DMS 273 treated with DMSO at 0.1 percent for 48 hours (cell line): ENCODE measurements around the gene CACNA1I.
"Not testable (repeated sequence)": the region's sequence is repeated elsewhere in the genome, so short reads cannot be mapped to it uniquely, and the experiment has no call there.

Experiments used
- DNase-seq: peaks from one replicate; lab custom pipeline; 2025; lab: John Stamatoyannopoulos, UW

The CACNA1I gene

GRCh38 chr22:39721206-39722031 lies 150.9 kb downstream of the CACNA1I start:
- DNase-seq, result no peak

DNA sequence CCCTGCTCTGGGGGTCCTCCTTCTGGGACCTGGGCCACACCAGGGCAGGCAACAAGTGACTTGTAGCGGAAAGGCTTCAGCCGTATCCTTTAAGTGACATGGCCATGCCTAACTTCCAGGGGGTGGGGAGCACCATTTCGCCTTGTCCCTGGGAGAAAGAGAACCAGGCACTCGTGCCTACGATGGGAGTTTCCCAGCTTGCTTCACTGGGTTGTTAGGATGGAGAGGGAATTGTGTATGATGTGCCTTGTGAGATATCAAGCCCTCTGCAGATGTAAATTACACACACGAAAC lies 151.4 kb downstream of the CACNA1I start:
- DNase-seq, result no peak

DNA sequence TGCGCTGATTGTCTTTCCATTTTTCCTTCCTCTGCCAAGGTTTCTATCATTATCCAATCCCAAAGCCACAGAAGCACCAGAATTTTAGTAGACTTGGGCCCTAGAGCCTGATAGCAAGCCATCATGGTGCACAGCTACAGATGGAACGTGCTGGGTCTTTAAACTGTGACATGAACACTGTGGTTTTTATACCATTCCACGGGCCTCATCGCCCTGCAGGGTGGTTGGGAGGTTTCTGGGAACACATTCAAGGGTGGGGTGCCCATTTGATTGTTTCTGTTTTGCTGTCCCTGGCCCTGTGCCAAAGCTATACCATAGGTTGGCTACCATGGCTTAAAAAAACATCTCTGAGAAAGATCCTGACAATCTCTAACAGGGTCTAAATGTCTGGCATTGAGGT lies 151.9 kb downstream of the CACNA1I start:
- no peak for DNase-seq

- no peak for DNase-seq
These were observed 152.9 kb downstream of the CACNA1I start for GRCh38 chr22:39723463-39723862.

- DNase-seq, result no peak
These were observed 153.4 kb downstream of the CACNA1I start for GRCh38 chr22:39723899-39724351.

- no peak for DNase-seq
These were observed 153.8 kb downstream of the CACNA1I start for GRCh38 chr22:39724390-39724789.

DNA sequence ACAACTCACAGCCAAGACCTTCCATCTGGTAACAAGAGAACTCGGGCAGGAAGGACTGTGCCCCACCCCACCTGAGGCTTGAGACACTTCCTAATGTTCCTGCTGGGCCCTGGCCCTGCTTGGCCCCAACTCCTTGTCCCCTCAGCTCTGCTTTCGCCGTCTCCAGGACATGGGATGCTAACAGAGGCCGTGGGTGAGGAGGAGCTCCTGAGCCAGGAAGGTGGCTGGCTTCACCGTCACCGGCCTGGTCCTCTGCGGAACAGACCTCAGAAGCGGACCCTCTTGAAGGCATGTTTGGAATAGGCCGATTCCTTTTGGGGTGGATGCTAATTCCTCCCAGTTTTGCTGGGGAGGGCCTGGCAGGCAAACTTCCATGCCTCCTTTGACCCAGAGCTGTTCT lies 154.3 kb downstream of the CACNA1I start:
- no peak for DNase-seq

DNA sequence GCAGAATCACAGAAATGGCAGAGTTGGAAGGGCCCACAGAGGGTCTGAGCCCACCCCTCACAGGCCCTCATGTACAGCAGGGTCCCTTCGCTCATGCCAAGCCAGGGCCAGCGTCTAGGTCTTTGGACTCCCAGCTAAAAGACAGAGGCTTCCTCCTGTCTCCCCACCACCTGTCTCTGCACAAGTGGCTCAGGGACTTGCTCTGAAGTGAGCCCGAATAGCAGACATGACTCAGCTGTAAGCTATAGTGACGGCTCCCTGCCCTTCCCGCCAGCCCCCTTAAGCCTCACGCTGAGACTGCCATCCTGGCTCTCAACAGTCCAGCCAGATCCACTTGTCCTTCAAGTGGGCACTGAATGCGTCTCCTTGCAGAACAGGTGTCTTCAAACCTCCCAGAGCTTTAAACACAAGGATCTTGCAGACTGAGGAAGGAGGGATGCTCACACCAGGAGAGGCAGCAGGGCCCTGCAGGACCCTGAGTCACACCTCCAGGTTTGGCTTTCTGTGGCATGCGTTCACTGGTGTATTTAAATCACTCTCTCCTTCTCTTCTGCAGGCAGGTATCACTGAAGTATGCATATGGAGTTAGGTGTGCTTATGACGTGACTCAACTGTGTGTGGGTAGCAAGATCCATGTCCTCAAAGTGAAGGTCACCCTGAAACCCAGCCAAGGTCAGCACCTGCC lies 154.9 kb downstream of the CACNA1I start:
- no peak for DNase-seq

GRCh38 chr22:39727541-39727940 lies 157.0 kb downstream of the CACNA1I start:
- no peak for DNase-seq

- no peak for DNase-seq
These were observed 157.8 kb downstream of the CACNA1I start for GRCh38 chr22:39728236-39728860.

DNA sequence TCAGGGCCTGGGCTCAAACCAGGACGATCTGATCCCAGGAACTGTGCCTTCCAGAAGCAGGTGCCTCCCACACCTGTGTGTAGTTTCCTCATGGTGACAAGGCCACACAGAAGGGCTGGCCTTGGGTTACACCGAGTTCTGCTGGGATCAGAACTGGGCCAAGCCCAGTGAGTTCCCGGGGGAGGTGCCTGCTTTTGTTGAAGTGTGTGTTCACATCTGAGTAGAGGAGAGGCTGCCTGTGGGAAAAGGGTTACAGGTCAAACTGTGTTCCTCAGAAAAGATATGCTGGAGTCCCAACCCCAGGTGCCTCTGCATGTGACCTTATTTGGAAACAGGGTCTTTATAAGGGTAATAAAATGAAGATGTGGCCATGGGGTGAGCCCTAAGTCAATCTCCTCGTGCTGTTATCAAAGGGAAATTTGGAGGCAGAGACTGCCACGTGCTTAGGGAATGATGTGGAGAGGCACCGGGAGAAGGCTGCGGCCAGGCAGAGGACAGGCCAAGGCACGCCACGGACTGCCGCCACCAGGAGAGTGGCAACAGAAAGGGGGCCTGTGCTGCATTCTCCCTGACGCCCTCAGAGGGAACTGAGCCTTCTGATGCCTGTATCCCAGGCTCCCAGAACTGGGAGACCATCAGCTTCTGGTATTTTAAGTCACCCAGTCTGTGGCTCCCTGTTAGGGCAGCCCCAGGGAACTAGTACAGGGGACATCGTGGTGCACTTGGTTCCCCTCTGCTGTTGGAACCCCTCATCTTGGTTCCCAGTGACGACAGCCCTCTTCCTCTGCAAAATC lies 158.8 kb downstream of the CACNA1I start:
- no peak for DNase-seq

DNA sequence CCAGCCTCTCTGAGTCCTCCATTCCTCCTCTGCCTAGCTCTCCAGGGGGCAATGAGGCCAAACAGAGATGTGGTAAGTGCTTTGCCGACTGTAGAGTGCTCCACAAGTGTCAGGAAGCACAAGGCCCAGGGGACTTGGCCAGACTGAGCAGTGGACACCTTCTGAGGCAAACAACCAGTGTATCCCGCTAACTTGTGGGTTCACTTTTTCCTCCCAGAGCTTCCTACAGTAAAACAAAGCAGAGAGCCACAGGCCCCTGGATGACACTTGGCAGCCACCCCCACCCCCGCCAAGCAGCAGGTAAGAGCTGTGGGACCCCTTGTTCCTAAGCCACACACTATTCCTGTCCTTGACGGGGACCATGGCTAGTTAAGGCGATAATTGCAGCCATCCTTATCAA lies 160.9 kb downstream of the CACNA1I start:
- DNase-seq, result no peak

DNA sequence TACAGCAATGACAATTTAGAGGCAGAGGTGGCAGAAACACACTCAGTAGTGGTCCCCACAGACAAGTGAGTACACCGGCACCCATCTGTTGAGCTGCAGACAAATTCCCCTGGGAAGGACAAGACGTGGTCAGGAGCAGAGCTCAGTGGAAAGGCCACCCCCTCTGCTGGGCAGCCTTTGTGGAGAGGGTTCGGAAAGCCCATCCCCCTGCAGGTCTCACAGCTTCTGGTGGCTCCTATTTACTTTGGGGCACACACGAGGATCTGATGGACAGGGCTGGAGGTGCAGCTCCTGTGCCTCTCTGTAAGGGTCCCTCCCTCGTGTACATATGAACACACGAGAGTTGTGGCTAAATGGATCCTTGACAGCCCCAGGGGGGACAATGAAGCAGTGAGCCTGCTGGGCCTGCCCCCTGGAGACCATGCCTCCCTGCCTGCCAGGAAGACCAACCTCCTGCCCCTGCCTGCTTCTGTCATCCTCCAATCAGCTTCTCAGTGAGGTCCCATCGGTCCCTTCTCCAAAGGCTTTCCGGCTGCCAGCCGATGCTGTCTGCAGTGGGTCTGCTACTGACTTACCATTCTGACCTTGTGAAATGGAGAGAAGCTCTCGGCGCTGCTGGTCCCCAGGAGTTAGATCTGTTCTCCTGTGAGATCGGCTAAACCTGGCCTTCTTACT lies 161.5 kb downstream of the CACNA1I start:
- no peak for DNase-seq

DNA sequence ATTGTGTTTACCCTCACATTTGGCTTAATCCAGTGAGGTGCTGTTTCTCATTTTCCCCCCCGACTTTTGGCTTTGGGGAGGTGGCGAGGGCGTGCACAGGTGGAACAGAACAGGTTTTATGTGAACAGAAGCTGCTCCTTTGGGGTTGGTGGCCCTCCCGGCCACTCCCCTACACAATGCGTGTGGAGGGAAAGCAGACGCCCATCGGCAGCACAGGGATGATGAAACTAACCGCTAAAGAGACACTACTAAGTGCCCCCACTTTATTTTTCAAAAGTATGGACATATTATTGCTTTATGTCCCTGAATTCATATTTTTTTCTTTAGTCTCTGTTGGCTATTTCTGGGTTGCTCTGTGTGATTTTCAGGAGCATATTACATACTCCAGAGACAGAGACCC lies 162.1 kb downstream of the CACNA1I start:
- no peak for DNase-seq

DNA sequence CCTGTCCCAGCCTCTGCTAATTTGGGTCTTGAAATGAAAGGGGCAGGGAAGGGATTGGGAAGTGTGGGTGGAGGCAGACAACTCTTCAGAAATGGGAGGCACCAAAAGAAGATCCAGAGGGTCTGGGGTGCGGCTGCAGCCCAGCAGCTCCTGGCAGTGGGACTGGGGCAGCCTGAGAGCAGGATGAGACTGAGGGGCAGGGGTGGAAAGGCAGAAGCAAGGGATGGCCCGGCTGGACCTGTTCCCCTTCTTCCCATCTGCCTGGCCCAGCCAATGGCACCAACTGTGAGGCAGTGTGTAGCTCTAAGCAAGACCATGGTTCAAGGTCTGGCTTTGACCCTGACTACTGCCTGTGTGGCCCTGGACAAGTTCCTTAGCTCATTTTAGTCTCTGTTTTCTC lies 162.6 kb downstream of the CACNA1I start:
- no peak for DNase-seq

DNA sequence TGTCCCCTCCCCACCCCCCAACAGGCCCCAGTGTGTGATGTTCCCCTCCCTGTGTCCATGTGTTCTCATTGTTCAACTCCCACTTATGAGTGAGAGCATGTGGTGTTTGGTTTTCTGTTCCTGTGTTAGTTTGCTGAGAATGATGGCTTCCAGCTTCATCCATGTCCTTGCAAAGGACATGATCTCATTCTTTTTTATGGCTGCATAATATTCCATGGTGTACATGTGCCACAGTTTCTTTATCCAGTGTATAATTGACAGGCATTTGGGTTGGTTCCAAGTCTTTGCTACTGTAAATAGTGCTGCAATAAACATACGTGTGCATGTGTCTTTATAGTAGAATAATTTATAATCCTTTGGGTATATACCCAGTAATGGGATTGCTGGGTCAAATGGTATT lies 163.5 kb downstream of the CACNA1I start:
- not testable (repeated sequence) for DNase-seq

DNA sequence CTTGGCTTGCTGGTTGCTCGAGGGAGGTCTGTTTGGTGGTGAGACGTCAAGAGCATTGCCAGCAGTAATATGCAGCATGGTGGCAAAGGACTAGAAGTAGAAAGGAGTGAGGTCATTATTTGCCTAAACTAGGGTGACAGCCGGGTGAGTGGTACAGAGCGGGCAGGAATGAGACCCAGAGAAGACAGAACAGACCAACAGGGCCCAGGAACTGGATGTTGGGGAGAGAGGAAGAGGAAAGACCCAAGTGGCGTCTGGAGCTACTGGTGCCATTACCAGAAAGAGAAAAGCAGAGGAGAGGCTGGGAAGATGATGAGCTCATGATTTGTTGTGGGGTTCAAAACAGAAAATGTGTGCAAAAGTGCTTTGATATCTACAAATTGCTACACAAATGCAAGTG lies 164.3 kb downstream of the CACNA1I start:
- no peak for DNase-seq

DNA sequence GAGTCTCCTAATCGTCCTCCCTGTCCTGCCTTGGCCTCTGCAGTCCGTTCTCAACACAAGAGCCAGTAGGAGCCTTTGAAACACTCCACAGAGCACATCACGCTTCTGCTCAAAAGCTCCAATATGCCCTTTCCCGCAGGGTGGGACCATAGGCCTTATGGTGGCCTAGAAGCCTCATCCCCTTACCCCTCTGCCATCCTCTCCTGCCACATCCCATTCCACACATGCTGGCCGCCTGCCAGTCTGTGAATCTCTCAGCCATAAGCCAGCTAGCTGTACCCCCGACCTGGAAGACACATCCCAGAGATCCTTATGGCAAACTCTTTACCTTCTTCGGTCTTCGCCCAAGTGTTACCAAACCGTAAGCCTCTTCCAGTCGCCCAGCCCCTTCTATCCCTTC lies 165.2 kb downstream of the CACNA1I start:
- no peak for DNase-seq

DNA sequence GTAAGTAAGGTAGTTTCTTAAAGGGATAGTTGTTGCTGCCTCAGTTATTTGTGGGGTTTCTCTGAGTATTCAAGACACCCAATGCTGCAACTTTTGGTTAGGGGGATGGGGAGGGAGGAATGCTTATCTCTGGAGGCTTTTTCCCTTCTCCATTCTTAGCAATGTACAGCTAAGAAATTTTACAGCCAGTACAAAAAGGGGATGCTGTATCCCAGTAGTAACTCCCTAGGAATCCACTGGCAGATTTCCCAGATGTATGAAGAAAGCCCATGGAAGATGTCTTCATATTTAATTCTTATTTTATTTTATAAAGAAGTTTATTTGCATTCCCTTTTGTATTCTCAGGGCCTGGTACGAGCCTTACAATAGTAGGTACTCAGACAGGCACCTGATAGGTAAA lies 168.2 kb downstream of the CACNA1I start:
- DNase-seq, result no peak
